GM12878 (cell line): ENCODE data around the gene LEUTX. TPM values are rescaled to one million over a fixed set of nuclear protein-coding genes. Genes with fewer than 3 reads are reported as not detected.

Source experiments
- CBX3 ChIP-seq: fragments of 200-600 bp; sonication (generic); IDR thresholded peaks from 2 replicates; pipeline ENCODE4 v1.6.1; 2016; ENCODE audit warnings: low read depth, borderline replicate concordance
- FOXM1 ChIP-seq: IDR thresholded peaks from 2 replicates; pipeline ENCODE4 v1.6.1; 2012; ENCODE audit warnings: low read depth, mild to moderate bottlenecking, inconsistent platforms, low read length, moderate library complexity
- HDGF ChIP-seq: fragments of 450-650 bp; IDR thresholded peaks from 2 replicates; pipeline ENCODE4 v1.6.1; 2016; ENCODE audit warnings: antibody characterized with exemption
- KLF5 ChIP-seq: fragments of 450-650 bp; IDR thresholded peaks from 2 replicates; pipeline ENCODE4 v1.6.1; 2014; ENCODE audit warnings: mild to moderate bottlenecking; ENCODE audit not compliant: partially characterized antibody
- MLLT1 ChIP-seq: fragments of 450-650 bp; IDR thresholded peaks from 2 replicates; pipeline ENCODE4 v1.6.1; 2016; ENCODE audit warnings: mild to moderate bottlenecking
- MXI1 ChIP-seq: fragments of 150-350 bp; IDR thresholded peaks from 2 replicates; pipeline ENCODE4 v1.6.1; 2011; ENCODE audit warnings: low read depth, mild to moderate bottlenecking, inconsistent platforms, low read length, improper control_type of control experiment
- POU2F2 ChIP-seq: IDR thresholded peaks from 3 replicates; pipeline ENCODE4 v1.6.1; 2011; ENCODE audit warnings: low read depth, mild to moderate bottlenecking, low read length, borderline replicate concordance
- SP1 ChIP-seq: IDR thresholded peaks from one replicate; pipeline ENCODE4 v1.6.1; 2011; ENCODE audit warnings: low read depth, low read length
- SPI1 ChIP-seq: IDR thresholded peaks from 2 replicates; pipeline ENCODE4 v1.6.1; 2011; ENCODE audit warnings: low read depth, mild to moderate bottlenecking, low read length, moderate library complexity, borderline replicate concordance; ENCODE audit not compliant: insufficient read depth
- ZBTB4 ChIP-seq: fragments of 450-650 bp; formaldehyde crosslinking; IDR thresholded peaks from 2 replicates; pipeline ENCODE4 v1.4.0; 2022; ENCODE audit warnings: mild to moderate bottlenecking, moderate library complexity
- ZNF592 ChIP-seq: fragments of 450-650 bp; IDR thresholded peaks from 2 replicates; pipeline ENCODE4 v1.6.1; 2017; ENCODE audit warnings: mild to moderate bottlenecking, moderate library complexity
- ZNF687 ChIP-seq: fragments of 450-650 bp; IDR thresholded peaks from 2 replicates; pipeline ENCODE4 v1.6.1; 2017; ENCODE audit warnings: mild to moderate bottlenecking, moderate library complexity
- polyA plus RNA-seq, 11 experiments: library from polyadenylated mRNA; depleted of rRNA in 4 of 11; unstranded in 6 of 11; stranded (reverse) in 5 of 11; fragments of >200 nt; fragmentation: Nextera tagmentation in 4 of 11; fragmentation: Illumina TruSeq in 1 of 11; extraction: Ambion mirVana in 4 of 11; extraction: Trizol in 1 of 11; gene quantifications; 1 replicate in 1 of 11; 2 replicates in 10 of 11; pipeline versions ENCODE4 v1.2.1 to v1.2.3, GENCODE V29; 2011 to 2016; ENCODE audit warnings: inconsistent platforms in 2 of 11, missing spikeins in 2 of 11, low read depth in 1 of 11
- total RNA-seq, 4 experiments: library from RNA; depleted of rRNA in 3 of 4; stranded (reverse); fragments of >200 nt in 3 of 4; fragmentation: Illumina TruSeq in 1 of 4; extraction: Trizol in 1 of 4; gene quantifications; 2 replicates each; pipeline versions ENCODE4 v1.2.1 to v1.2.3, GENCODE V29; 2013 to 2021
- TF ChIP-seq, protein P1 (sequence below): fragments of 450-650 bp; IDR thresholded peaks from 2 replicates; pipeline ENCODE4 v1.6.1; 2016; ENCODE audit warnings: mild to moderate bottlenecking

Gene LEUTX
- total and polyA plus RNA-seq, 10 of the 15 experiments (the other 5 are each of a cell fraction or from before 2014, with no cell fraction given) = 0.29 to 0.46 (median 0.40) TPM; not detected in 4

DNA sequence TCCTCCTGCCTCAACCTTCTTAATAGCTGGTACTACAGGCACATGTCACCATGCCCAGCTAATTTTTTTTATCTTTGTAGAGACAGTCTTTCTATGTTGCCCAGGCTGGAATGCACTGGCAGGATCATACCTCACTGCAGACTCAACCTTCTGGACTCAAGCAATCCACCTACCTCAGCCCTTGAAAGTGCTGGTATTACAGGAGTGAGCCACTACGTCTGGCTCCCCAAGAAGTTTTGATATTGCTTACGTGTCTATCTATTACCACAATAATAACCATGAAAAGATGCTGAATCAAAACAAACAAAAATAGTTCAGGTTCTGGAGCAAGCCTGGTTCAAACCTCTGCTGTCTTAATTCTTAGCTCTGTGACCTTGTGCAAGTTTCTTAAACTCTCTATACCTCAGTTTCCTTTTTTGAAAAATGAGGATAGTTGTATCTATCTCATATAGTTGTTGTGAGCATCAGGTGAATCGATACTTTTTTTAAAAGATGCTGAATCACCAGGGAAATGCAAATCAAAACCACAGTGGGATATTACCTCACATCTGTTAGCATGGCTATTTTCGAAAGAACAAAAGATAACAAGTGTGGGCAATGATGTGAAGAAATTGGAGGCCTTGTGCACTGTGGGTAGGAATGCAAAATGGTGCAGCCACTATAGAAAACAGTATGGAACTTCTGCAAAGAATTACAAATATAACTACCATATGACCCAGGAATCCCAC, 19.0 kb upstream of the LEUTX start (continued):
- TF ChIP-seq MLLT1 = no peak
- no peak for TF ChIP-seq HDGF
- TF ChIP-seq ZNF592 = no peak
- TF ChIP-seq, protein P1, sequence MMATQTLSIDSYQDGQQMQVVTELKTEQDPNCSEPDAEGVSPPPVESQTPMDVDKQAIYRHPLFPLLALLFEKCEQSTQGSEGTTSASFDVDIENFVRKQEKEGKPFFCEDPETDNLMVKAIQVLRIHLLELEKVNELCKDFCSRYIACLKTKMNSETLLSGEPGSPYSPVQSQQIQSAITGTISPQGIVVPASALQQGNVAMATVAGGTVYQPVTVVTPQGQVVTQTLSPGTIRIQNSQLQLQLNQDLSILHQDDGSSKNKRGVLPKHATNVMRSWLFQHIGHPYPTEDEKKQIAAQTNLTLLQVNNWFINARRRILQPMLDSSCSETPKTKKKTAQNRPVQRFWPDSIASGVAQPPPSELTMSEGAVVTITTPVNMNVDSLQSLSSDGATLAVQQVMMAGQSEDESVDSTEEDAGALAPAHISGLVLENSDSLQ = no peak
- no peak for TF ChIP-seq MXI1
- peak; percentile 51 for TF ChIP-seq ZNF687
- no peak for TF ChIP-seq KLF5
- TF ChIP-seq SP1 = no peak
- no peak for TF ChIP-seq ZBTB4 (CRISPR knock-in tag)
- peak; percentile 95 for TF ChIP-seq POU2F2
- TF ChIP-seq SPI1 = no peak
- TF ChIP-seq FOXM1 = peak; percentile 90; the same call in 1 of the 2 replicates
- TF ChIP-seq CBX3 = no peak
